ENCODE data around the gene TTC28.

DNA sequence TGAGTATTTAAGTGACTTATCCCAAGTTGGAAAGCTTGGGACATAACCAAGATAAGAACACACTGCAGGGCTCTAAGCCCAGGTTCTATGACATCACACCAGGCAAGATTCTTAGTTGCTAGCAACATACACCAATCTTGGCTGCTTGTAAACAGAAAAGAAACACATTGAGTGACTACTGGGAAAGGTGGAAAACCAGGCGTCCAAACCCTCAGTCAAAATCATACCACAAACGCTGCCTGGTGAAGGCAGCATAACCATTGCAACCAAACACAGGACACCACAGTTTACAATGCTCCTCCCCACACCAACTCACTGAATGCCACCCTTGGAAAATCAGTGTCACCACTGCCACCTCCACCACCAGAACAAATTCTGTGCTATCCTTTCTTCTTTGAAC, 379.9 kb downstream of the TTC28 start:
- TF ChIP-seq CTCF (IDR thresholded peaks at IDR 0.05; ENCODE audit: insufficient read depth, low read length, poor library complexity, severe bottlenecking), result no peak
- no peak for TF ChIP-seq EZH2phosphoT487 (conservative IDR thresholded peaks at IDR 0.05; ENCODE audit: low read length)

Measured in SU-DHL-6 (cell line).